Lung (tissue), 12 donors: ENCODE measurements around the gene LPAR5. TPM values are rescaled to one million over a fixed set of nuclear protein-coding genes. Genes with fewer than 3 reads are reported as not detected.

ENCODE experiments used
- ATAC-seq: fragments of 200-7000 bp; cut with Tn5 transposase; one replicate; pipeline ENCODE4 v1.9.1; 2020; ENCODE audit warnings: moderate number of reproducible peaks; ENCODE audit not compliant: insufficient read depth, low FRiP score
- DNase-seq, 3 donors: peaks; one replicate each; pipeline ENCODE4 v3.0.0-alpha.2; 2013 to 2017
- H3K27ac ChIP-seq, 2 donors: one replicate each; pipeline ENCODE4 v1.5.1; 2013; ENCODE audit warnings: mild to moderate bottlenecking in 2 of 2, moderate library complexity in 2 of 2, control low read depth in 1 of 2, inconsistent platforms in 1 of 2, low read depth in 1 of 2, low read length in 1 of 2
- H3K27me3 ChIP-seq, 3 donors: one replicate each; pipeline ENCODE4 v1.5.1; 2013; ENCODE audit warnings: low read length in 2 of 3; ENCODE audit not compliant: control insufficient read depth in 3 of 3, insufficient read depth in 3 of 3
- H3K36me3 ChIP-seq, 4 donors: one replicate each; pipeline ENCODE4 v1.5.1; 2013; ENCODE audit warnings: low read length in 4 of 4, mild to moderate bottlenecking in 1 of 4, moderate library complexity in 1 of 4; ENCODE audit not compliant: control insufficient read depth in 4 of 4, insufficient read depth in 4 of 4
- H3K4me1 ChIP-seq, 5 donors: one replicate each; pipeline ENCODE4 v1.5.1; 2013; ENCODE audit warnings: low read length in 5 of 5, mild to moderate bottlenecking in 2 of 5, moderate library complexity in 1 of 5; ENCODE audit not compliant: control insufficient read depth in 5 of 5, insufficient read depth in 5 of 5
- H3K4me3 ChIP-seq: one replicate; pipeline ENCODE4 v1.5.1; 2013; ENCODE audit warnings: mild to moderate bottlenecking, control low read depth, moderate library complexity
- H3K9ac ChIP-seq, 2 donors: one replicate each; pipeline ENCODE4 v1.5.1; 2013; ENCODE audit warnings: low read length in 2 of 2, control low read depth in 1 of 2; ENCODE audit not compliant: insufficient read depth in 1 of 2
- H3K9me3 ChIP-seq, 4 donors: one replicate each; pipeline ENCODE4 v1.5.1; 2013; ENCODE audit warnings: low read length in 3 of 4, mild to moderate bottlenecking in 1 of 4, moderate library complexity in 1 of 4; ENCODE audit not compliant: control insufficient read depth in 4 of 4, insufficient read depth in 3 of 4
- WGBS, 2 donors: extraction: QIAGEN DNeasy Blood & Tissue Kit; methylation state at CpG; one replicate each; pipeline ENCODE4 v1.1.7; 2013; 5-methylcytosine and 5-hydroxymethylcytosine counted together
- polyA plus RNA-seq, 2 donors: library from polyadenylated mRNA; stranded (reverse); fragments of 200-250 nt; gene quantifications; one replicate each; pipeline ENCODE4 v1.2.1, GENCODE V29; 2013
- total RNA-seq, 2 donors: library from RNA; depleted of rRNA in 1 of 2; stranded (reverse); fragments of >200 nt in 1 of 2; gene quantifications; one replicate each; pipeline ENCODE4 v1.2.1, GENCODE V29; 2014 to 2021
- TF ChIP-seq, protein P1 (sequence below): IDR thresholded peaks from 2 replicates; pipeline ENCODE4 v1.5.1; 2012; ENCODE audit warnings: mild to moderate bottlenecking; ENCODE audit errors: control extremely low read depth, extremely low read depth
- donor health status: control.
- donor health status: control.
- donor health status: Bipolar disorder and iron deficiency.
- donor health status: healthy.
- donor health status: DM: yes; HTN: yes; CAD: no.

The LPAR5 gene
- total and polyA plus RNA-seq, 4 donors, result 0.51 to 2.8 (median 1.5) TPM

DNA sequence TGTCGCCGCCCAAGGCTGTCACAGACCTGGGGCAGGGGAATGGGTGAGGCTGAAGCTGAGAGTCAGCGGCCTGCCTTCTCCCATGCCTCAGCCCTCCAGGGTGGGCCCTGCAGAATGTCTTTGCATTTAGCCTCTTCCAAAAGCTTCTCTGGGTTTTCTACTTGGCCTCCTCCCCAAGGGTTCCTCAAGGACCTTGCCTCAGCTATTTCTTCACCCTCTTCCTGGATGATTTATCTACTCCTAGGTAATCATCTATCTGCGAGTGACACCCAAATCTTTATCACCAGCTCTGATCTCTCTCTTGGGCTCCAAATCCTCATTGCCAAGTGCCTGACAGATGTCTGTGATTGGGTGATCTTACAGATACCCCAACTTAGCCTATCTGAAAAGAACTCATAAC is 4.7 kb upstream of the LPAR5 start:
- TF ChIP-seq, protein P1, sequence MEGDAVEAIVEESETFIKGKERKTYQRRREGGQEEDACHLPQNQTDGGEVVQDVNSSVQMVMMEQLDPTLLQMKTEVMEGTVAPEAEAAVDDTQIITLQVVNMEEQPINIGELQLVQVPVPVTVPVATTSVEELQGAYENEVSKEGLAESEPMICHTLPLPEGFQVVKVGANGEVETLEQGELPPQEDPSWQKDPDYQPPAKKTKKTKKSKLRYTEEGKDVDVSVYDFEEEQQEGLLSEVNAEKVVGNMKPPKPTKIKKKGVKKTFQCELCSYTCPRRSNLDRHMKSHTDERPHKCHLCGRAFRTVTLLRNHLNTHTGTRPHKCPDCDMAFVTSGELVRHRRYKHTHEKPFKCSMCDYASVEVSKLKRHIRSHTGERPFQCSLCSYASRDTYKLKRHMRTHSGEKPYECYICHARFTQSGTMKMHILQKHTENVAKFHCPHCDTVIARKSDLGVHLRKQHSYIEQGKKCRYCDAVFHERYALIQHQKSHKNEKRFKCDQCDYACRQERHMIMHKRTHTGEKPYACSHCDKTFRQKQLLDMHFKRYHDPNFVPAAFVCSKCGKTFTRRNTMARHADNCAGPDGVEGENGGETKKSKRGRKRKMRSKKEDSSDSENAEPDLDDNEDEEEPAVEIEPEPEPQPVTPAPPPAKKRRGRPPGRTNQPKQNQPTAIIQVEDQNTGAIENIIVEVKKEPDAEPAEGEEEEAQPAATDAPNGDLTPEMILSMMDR, result no peak
- no peak overlapping the region for H3K4me3 ChIP-seq
- H3K9ac ChIP-seq, result no peak overlapping the region
- peaks cover 0 to 7% (median 0%) of the 10 kb centered on the region in 5 donors for H3K4me1 ChIP-seq
- WGBS, 2 donors, result 88 to 89% methylated on average over 4 of the region's 4 CpGs
- H3K36me3 ChIP-seq, result no peaks in the 10 kb centered on the region
- H3K27ac ChIP-seq, result no peak overlapping the region
- peaks cover 0 to 3% (median 0%) of the 10 kb centered on the region in 4 donors for H3K9me3 ChIP-seq
- DNase-seq (no peak), ATAC-seq (no peak)
- no peaks in the 10 kb centered on the region for H3K27me3 ChIP-seq

DNA sequence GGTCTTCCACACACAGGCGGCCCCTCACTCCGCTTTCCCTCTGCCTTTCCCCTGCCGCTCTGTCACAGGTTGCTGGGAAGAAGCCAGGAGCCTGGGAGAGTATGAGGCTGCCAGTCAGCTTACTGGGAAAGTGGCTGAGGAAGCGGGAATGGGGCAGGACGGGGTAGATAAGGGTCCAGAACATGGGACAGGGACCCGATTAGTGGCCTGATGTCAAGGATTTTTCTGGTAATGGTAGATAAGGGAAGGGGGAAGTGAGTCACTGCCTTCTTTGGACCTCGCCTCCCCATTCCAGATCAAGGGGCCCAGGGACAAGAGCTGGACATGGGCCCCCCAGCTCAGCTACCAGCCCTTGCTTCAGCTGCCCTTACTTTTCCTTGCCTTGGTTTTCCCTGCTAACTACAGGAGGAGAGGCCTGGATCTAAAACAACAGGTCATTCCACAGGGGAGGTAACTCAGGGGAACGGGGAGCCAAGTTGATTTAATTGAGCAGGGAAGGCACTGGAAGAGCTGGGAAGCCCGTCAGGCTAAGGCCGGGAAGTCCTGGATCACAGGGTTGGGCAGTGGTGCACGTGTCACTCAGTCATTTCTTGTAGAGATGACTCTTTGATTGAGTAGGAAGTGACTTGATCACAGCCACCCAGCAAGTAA is 3.5 kb upstream of the LPAR5 start:
- 71 to 73% methylated on average over 11 of the region's 11 CpGs for WGBS, 2 donors
- ATAC-seq, result no peak
- no peak overlapping the region for H3K9ac ChIP-seq
- no peak for DNase-seq
- H3K36me3 ChIP-seq, result no peaks in the 10 kb centered on the region
- peaks cover 0 to 3% (median 0%) of the 10 kb centered on the region in 5 donors for H3K4me1 ChIP-seq
- H3K9me3 ChIP-seq, result peaks cover 0 to 2% (median 0%) of the 10 kb centered on the region in 4 donors
- no peak overlapping the region for H3K4me3 ChIP-seq
- no peak overlapping the region for H3K27ac ChIP-seq
- TF ChIP-seq, protein P1, result no peak
- no peaks in the 10 kb centered on the region for H3K27me3 ChIP-seq

DNA sequence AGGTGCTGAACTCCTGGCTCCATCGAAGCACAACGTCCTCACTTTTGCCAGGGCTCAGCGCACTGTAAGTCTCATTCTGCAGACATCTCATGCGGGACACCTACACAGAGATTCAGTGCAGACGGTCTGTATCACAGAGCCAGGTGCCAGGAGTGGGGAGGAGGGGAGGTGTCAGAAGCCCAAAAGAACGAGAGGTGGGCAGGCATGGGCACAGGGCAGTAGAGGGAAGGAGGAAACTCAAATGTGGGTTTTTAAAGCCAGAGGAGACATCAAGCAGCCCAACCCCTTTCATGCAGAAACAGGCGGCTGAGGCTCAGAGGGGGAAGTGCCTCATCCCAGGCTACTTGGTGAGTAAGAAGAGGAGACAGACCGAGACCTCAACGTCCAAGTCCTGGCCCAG is 2.5 kb upstream of the LPAR5 start:
- Histone ChIP-seq H3K27me3 (no peaks in the 10 kb centered on the region), H3K9ac (no peak overlapping the region), H3K27ac (no peak overlapping the region), H3K36me3 (no peaks in the 10 kb centered on the region), H3K4me1 (peaks cover 0 to 3% (median 0%) of the 10 kb centered on the region in 5 donors), H3K9me3 (no peaks in the 10 kb centered on the region), H3K4me3 (no peak overlapping the region)
- DNase-seq (no peak), ATAC-seq (no peak)
- WGBS, 2 donors, result 60 to 74% methylated on average over 9 of the region's 9 CpGs
- TF ChIP-seq, protein P1, result no peak
